Gastroesophageal sphincter (tissue), 4 donors: ENCODE measurements around the gene MIB1. TPM values are rescaled to one million over a fixed set of nuclear protein-coding genes. Genes with fewer than 3 reads are reported as not detected.
"Not testable (repeated sequence)": the region's sequence is repeated elsewhere in the genome, so short reads cannot be mapped to it uniquely, and the experiment has no call there.

Experiments used
- ATAC-seq: fragments of 150-250 bp; one replicate; pipeline ENCODE4 v1.9.1; 2016; ENCODE audit warnings: mild to moderate bottlenecking, moderate library complexity
- H3K27ac ChIP-seq, 4 donors: fragments of 200-600 bp; sonication (generic) in 3 of 4; 1 replicate in 3 of 4; 2 replicates in 1 of 4; pipeline ENCODE4 v1.5.1; 2016 to 2019
- H3K27me3 ChIP-seq: fragments of 200-600 bp; sonication (generic); one replicate; pipeline ENCODE4 v1.5.1; 2019
- H3K36me3 ChIP-seq, 2 donors: fragments of 200-600 bp; sonication (generic); one replicate each; pipeline ENCODE4 v1.5.1; 2019; ENCODE audit warnings: control low read depth in 1 of 2
- H3K4me1 ChIP-seq, 3 donors: fragments of 200-600 bp; sonication (generic); 1 replicate in 2 of 3; 2 replicates in 1 of 3; pipeline ENCODE4 v1.5.1; 2016 to 2019; ENCODE audit warnings: control low read depth in 2 of 3
- H3K4me3 ChIP-seq, 2 donors: fragments of 200-600 bp; sonication (generic); one replicate each; pipeline ENCODE4 v1.5.1; 2019; ENCODE audit warnings: mild to moderate bottlenecking in 1 of 2, moderate library complexity in 1 of 2
- H3K9me3 ChIP-seq, 3 donors: fragments of 200-600 bp; sonication (generic); one replicate each; pipeline ENCODE4 v1.5.1; 2017 to 2019; ENCODE audit warnings: control low read depth in 2 of 3
- EP300 ChIP-seq: sonication (generic); formaldehyde crosslinking; IDR thresholded peaks from one replicate; pipeline ENCODE4 v1.6.1; 2017; ENCODE audit warnings: antibody characterized with exemption, mild to moderate bottlenecking
- POLR2A ChIP-seq, 2 donors: fragments of 450-650 bp; IDR thresholded peaks; one replicate each; pipeline ENCODE4 v1.6.1; 2017; ENCODE audit warnings: antibody characterized with exemption in 2 of 2, mild to moderate bottlenecking in 2 of 2, moderate library complexity in 1 of 2
- POLR2AphosphoS5 ChIP-seq: sonication (generic); formaldehyde crosslinking; IDR thresholded peaks from one replicate; pipeline ENCODE4 v1.6.1; 2017; ENCODE audit warnings: antibody characterized with exemption
- WGBS, 2 donors: methylation state at CpG; one replicate each; pipeline ENCODE4 v1.1.5; 2018; ENCODE audit warnings: low coverage in 1 of 2; 5-methylcytosine and 5-hydroxymethylcytosine counted together
- total RNA-seq, 4 donors: library from RNA; depleted of rRNA; stranded (reverse); fragments of >200 nt; gene quantifications; one replicate each; pipeline ENCODE4 v1.1.0, GENCODE V29; 2016
- TF ChIP-seq, protein P1 (sequence below), 4 experiments: fragments of 200-600 bp in 2 of 4; fragments of 450-650 bp in 2 of 4; sonication (generic) in 1 of 4; IDR thresholded peaks; one replicate each; pipeline ENCODE4 v1.5.1; 2017 to 2019; ENCODE audit warnings: antibody characterized with exemption in 4 of 4, mild to moderate bottlenecking in 2 of 4, moderate library complexity in 2 of 4

The MIB1 gene
- total RNA-seq, 4 donors from 2014 or later = 43.7 to 57.7 (median 47.3) TPM

DNA sequence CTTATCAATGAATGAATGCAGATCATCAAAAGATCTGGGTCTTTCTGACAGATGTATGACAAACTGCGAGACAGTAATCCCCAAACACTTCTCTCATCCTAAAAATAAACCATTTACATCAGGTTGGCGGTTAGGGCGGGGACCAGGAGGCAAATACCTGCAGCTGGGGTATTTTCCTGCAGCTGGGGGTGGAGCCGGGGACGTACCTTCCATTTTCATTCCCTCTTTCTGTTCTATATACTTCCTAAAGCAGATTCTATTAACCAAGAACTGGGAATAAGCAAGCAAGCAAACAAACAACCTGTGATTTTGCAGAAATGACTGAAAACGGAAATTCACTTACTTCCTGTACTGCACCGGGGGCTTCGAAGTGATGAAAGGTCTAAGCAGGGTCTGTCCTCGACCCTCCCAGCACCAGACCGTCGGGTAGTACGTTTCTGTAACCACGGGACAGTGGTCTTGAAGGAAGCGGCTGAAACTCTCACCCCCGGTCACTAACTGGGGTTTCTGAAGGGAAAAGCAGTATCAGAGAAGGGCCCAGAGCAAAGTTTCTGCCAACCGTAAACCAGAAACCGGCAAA is 37.3 kb upstream of the MIB1 start:
- WGBS, 2 donors = 0 to 31% methylated on average over 2 to 3 of the region's 17 CpGs
- Histone ChIP-seq H3K9me3 (no peaks in the 10 kb centered on the region), H3K36me3 (peaks cover 0 to 24% of the 10 kb centered on the region in 2 donors), H3K4me1 (peaks cover 0 to 25% (median 3%) of the 10 kb centered on the region in 3 donors), H3K27me3 (no peaks in the 10 kb centered on the region), H3K4me3 (peak overlapping the region; percentile 72 to 96), H3K27ac (peak overlapping the region in 3 of 4 donors; percentile 93 to 98 (median 94))
- no peak for TF ChIP-seq POLR2AphosphoS5
- TF ChIP-seq, protein P1, sequence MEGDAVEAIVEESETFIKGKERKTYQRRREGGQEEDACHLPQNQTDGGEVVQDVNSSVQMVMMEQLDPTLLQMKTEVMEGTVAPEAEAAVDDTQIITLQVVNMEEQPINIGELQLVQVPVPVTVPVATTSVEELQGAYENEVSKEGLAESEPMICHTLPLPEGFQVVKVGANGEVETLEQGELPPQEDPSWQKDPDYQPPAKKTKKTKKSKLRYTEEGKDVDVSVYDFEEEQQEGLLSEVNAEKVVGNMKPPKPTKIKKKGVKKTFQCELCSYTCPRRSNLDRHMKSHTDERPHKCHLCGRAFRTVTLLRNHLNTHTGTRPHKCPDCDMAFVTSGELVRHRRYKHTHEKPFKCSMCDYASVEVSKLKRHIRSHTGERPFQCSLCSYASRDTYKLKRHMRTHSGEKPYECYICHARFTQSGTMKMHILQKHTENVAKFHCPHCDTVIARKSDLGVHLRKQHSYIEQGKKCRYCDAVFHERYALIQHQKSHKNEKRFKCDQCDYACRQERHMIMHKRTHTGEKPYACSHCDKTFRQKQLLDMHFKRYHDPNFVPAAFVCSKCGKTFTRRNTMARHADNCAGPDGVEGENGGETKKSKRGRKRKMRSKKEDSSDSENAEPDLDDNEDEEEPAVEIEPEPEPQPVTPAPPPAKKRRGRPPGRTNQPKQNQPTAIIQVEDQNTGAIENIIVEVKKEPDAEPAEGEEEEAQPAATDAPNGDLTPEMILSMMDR (IDR thresholded peaks at IDR 0.05) = no peak
- no peak for TF ChIP-seq EP300
- no peak for TF ChIP-seq POLR2A (IDR thresholded peaks at IDR 0.05)
- no peak for ATAC-seq

DNA sequence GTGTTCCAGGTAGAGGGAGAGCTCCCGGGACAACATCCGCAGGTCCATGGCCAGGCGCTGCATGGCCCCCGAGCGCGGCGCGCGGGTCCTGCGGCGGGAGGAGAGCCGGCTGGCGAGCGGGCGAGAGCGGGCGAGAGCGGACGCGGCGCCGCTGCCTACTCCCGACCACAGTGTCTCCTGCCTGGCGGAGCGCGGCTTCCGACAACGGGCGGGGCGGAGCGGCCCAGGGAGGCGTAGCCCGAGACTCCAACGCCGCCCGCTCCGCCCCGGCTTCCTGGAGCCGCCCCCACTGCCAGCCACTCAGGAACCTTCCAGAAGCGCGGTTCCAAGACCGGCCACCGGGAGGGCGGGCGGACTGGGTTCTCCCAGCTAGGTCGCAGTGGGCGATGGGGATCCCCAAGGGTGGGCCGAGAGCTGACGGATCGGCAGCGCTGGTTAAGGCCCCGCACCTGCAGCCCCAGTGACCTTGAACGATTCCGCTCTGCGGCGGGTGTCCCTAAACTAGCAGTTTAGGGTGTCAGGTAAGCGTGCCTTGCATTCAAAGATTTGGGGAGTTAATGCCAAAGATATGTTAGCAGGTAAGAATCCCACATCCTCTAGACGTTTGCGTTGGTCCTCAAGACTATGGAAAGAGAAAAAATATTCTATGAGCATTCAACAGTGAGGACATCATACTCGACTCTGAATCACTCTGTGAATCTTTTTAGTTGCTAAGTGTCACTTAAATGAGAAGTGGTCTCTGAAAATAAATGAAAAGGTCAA is 35.8 kb upstream of the MIB1 start, which contains the start of gene ABHD3:
Gene ABHD3, minus strand, starts transcription at position 172 of the 762 bp plus-strand sequence. Its CDS starts 109 bp downstream, at position 63.
- peak; percentile 89 to 93 for TF ChIP-seq POLR2A (IDR thresholded peaks at IDR 0.05)
- TF ChIP-seq POLR2AphosphoS5 = peak; percentile 85
- TF ChIP-seq EP300 = no peak
- TF ChIP-seq, protein P1 (IDR thresholded peaks at IDR 0.05) = peak; percentile 43 to 80 (median 68)
- no peaks in the 10 kb centered on the region for H3K9me3 ChIP-seq
- ATAC-seq = peak; percentile 99
- peak within 1 kb of the TSS; percentile 84 to 98 (median 94) for H3K27ac ChIP-seq
- peaks cover 0 to 11% of the 10 kb centered on the region in 2 donors for H3K36me3 ChIP-seq
- peak within 1 kb of the TSS; percentile 72 to 96 for H3K4me3 ChIP-seq
- no peaks in the 10 kb centered on the region for H3K27me3 ChIP-seq
- 9 to 33% methylated on average over 1 to 3 of the region's 60 CpGs for WGBS, 2 donors
- peaks cover 0 to 25% (median 3%) of the 10 kb centered on the region in 3 donors for H3K4me1 ChIP-seq

DNA sequence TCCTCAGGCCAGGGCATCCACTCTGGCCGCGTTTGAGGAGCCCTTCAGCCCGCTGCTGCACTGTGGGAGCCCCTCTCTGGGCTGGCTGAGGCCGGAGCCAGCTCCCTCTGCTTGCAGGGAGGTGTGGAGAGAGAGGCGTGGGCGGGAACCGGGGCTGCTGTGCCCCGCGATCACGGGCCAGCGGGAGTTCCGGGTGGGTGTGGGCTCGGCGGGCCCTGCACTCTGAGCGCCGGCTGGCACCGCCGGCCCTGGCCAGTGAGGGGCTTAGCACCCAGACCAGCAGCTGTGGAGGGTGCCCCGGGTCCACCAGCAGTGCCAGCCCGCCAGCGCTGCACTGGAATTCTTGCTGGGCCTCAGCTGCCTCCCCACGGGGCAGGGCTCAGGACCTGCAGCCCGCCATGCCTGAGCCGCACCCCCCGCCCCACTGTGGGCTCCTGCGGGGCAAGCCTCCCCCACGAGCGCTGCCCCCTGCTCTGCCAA is 34.2 kb upstream of the MIB1 start:
- no peak overlapping the region for H3K27ac ChIP-seq
- no peak for ATAC-seq
- peaks cover 0 to 25% (median 3%) of the 10 kb centered on the region in 3 donors for H3K4me1 ChIP-seq
- peaks cover 0 to 7% of the 10 kb centered on the region in 2 donors for H3K36me3 ChIP-seq
- H3K27me3 ChIP-seq = no peaks in the 10 kb centered on the region
- TF ChIP-seq POLR2A (IDR thresholded peaks at IDR 0.05) (no peak), EP300 (no peak), POLR2AphosphoS5 (no peak)
- TF ChIP-seq, protein P1 (IDR thresholded peaks at IDR 0.05) = no peak
- H3K4me3 ChIP-seq = no peak overlapping the region
- no CpG with 5 or more reads among the region's 28 CpGs for WGBS, 2 donors
- H3K9me3 ChIP-seq = no peaks in the 10 kb centered on the region

DNA sequence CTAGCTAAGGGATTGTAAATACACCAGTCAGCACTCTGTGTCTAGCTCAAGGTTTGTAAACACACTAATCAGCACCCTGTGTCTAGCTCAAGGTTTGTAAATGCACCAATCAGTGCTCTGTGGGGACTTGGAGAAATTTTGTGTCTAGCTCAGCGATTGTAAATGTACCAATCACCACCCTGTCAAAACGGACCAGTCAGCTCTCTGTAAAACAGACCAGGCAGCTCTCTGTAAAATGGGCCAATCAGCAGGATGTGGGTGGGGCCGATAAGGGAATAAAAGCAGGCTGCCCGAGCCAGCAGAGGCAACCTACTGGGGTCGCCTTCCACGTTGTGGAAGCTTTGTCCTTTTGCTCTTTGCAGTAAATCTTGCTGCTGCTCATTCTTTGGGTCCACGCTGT is 33.5 kb upstream of the MIB1 start:
- not testable (repeated sequence) for H3K4me3 ChIP-seq, H3K36me3 ChIP-seq, H3K27me3 ChIP-seq, ATAC-seq, H3K9me3 ChIP-seq, H3K27ac ChIP-seq
- peaks cover 0 to 25% (median 3%) of the 10 kb centered on the region in 3 donors for H3K4me1 ChIP-seq
- 76 to 87% methylated on average over 3 to 7 of the region's 7 CpGs for WGBS, 2 donors

DNA sequence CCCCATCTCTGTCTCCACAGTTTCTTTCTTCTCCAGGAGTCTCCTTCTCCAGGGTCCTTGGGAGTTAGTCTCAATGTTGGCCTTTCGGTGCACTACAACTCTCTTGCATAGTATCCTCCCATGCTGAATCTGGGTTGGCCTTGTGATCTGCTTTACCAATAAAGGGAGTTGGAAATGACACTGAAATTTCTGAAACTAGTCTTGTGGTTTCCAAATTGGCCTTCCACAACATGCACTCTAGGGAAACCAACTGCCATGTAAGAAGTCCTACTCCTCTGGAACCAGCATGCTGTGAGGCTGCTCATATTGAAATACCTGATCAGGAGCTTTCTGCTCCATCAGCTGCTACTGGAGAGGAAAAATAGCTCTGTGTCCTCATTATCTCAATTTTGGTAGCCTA is 26.1 kb upstream of the MIB1 start:
- no peaks in the 10 kb centered on the region for H3K36me3 ChIP-seq
- no peak for ATAC-seq
- H3K27ac ChIP-seq = no peak overlapping the region
- no peaks in the 10 kb centered on the region for H3K9me3 ChIP-seq
- 100% methylated on average over 1 of the region's 1 CpG for WGBS, 2 donors
- H3K4me3 ChIP-seq = no peak overlapping the region
- no peaks in the 10 kb centered on the region for H3K27me3 ChIP-seq
- no peaks in the 10 kb centered on the region for H3K4me1 ChIP-seq
- TF ChIP-seq POLR2AphosphoS5 (no peak), POLR2A (IDR thresholded peaks at IDR 0.05) (no peak), EP300 (no peak)
- TF ChIP-seq, protein P1 (IDR thresholded peaks at IDR 0.05) = no peak
